Head of caudate nucleus (tissue), 42 donors: ENCODE measurements around the gene ARHGAP33.
A peak's percentile ranks its signal among the peaks of the same experiment; 100 is the strongest.

Source experiments
- DNase-seq, 42 donors: peaks; one replicate each; pipeline versions ENCODE4 v3.0.0 to v3.0.0-alpha.2; 2020 to 2021; ENCODE audit warnings: mixed read lengths in 7 of 42
- intact Hi-C: fragments of 100-400 bp; cut with DNase I; formaldehyde crosslinking; loops from one replicate; pipeline ENCODE4 v1.15.0; 2022

Gene ARHGAP33

GRCh38 chr19:35775298-35776101 is at the start of gene ARHGAP33:
TSS of gene ARHGAP33 (plus strand) at chr19:35775564. CDS start at chr19:35775659, 95 bp downstream.
- intact Hi-C loops, result loop anchor here (5.0 kb wide), 1 partner anchor 92 kb away; the partner anchor contains the start of gene APLP1

GRCh38 chr19:35727053-35727955 is 48.1 kb upstream of the ARHGAP33 start:
- intact Hi-C loops, result no loop called here
- no peak for DNase-seq

More at GRCh38 chr19:35775298-35776101, at the start of gene ARHGAP33:
- peak; percentile 98 to 100 (median 100) for DNase-seq

- DNase-seq, result no peak
- intact Hi-C loops, result no loop called here
These were observed 47.2 kb upstream of the ARHGAP33 start for GRCh38 chr19:35727956-35728706.

GRCh38 chr19:35729021-35729420 is 46.3 kb upstream of the ARHGAP33 start:
- intact Hi-C loops, result no loop called here
- no peak for DNase-seq

- intact Hi-C loops, result no loop called here
- no peak for DNase-seq
These were observed 45.6 kb upstream of the ARHGAP33 start for GRCh38 chr19:35729763-35730162.

- intact Hi-C loops, result no loop called here
- no peak for DNase-seq
These were observed 45.0 kb upstream of the ARHGAP33 start for GRCh38 chr19:35730326-35730725.

GRCh38 chr19:35731353-35731752 is 44.0 kb upstream of the ARHGAP33 start:
- intact Hi-C loops, result no loop called here
- DNase-seq, result no peak

- intact Hi-C loops, result no loop called here
- no peak for DNase-seq
These were observed 43.5 kb upstream of the ARHGAP33 start for GRCh38 chr19:35731779-35732405.

GRCh38 chr19:35732540-35733179 is 42.7 kb upstream of the ARHGAP33 start:
- intact Hi-C loops, result no loop called here
- DNase-seq, result no peak

GRCh38 chr19:35733180-35734125 is 41.9 kb upstream of the ARHGAP33 start:
- intact Hi-C loops, result no loop called here
- no peak for DNase-seq

- intact Hi-C loops, result no loop called here
- DNase-seq, result no peak
These were observed 41.1 kb upstream of the ARHGAP33 start for GRCh38 chr19:35734273-35734672.

GRCh38 chr19:35734889-35735288 is 40.5 kb upstream of the ARHGAP33 start:
- DNase-seq, result no peak
- intact Hi-C loops, result no loop called here

- intact Hi-C loops, result no loop called here
- no peak for DNase-seq
These were observed 38.2 kb upstream of the ARHGAP33 start for GRCh38 chr19:35736913-35737886.

GRCh38 chr19:35738021-35738886 is 37.1 kb upstream of the ARHGAP33 start:
- intact Hi-C loops, result no loop called here
- no peak for DNase-seq

GRCh38 chr19:35738887-35739229 is 36.5 kb upstream of the ARHGAP33 start:
- DNase-seq, result no peak
- intact Hi-C loops, result no loop called here
